ENCODE data around the gene R3HDML. TPM values are rescaled to one million over a fixed set of nuclear protein-coding genes. Genes with fewer than 3 reads are reported as not detected.
"Not testable (repeated sequence)": the region's sequence is repeated elsewhere in the genome, so short reads cannot be mapped to it uniquely, and the experiment has no call there.

R3HDML gene
- total RNA-seq, 1 donor from 2014 or later: not detected

DNA sequence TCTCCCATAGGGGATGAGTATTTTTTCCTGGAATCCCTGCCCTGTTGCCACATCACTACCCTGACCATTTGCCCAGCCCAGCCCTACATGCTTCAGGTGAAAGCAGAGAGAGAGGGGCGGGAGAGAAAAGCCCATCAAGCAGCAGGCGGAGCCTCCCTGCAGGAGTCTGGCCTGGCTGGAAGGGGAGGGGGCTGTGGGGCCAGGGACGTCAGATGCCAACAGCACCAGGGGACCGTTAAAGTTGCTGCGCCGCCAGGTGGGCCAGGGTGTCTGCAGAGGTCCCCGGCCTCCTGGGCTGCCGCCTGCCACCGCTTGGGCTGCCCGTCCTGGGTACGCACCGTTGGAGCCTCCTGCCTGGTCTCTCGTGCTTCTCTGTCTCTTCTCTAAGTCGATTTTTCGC, 757 bp upstream of the R3HDML start:
- peaks cover 3% of the 10 kb centered on the region for H3K27me3 Mint-ChIP-seq (ENCODE audit: unreplicated experiment)

DNA sequence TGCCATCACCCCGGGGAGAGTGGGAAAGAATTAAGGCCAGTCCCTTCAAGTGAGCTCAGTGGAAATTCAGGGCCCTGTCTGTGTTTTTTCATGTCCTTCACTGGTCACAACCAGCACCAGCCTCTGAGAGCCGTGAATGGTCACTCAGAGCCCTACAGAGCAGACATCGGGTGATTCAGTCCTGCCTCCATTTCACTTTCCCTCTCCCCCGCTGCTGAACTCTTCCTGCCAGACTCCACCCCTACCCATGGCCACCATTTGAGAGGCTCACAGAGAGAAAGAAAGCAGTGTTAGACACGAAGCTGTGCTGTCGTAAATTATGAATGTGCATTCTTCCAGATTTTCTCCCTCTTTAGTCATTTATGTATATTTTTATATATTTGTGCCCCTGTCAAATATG, 5.4 kb downstream of the R3HDML start:
- H3K27me3 Mint-ChIP-seq (ENCODE audit: unreplicated experiment): no peaks in the 10 kb centered on the region
- H3K4me3 Mint-ChIP-seq (ENCODE audit: unreplicated experiment): no peak overlapping the region
- no peak for DNase-seq
- no peaks in the 10 kb centered on the region for H3K36me3 Mint-ChIP-seq (ENCODE audit: unreplicated experiment)
- TF ChIP-seq, protein P1, sequence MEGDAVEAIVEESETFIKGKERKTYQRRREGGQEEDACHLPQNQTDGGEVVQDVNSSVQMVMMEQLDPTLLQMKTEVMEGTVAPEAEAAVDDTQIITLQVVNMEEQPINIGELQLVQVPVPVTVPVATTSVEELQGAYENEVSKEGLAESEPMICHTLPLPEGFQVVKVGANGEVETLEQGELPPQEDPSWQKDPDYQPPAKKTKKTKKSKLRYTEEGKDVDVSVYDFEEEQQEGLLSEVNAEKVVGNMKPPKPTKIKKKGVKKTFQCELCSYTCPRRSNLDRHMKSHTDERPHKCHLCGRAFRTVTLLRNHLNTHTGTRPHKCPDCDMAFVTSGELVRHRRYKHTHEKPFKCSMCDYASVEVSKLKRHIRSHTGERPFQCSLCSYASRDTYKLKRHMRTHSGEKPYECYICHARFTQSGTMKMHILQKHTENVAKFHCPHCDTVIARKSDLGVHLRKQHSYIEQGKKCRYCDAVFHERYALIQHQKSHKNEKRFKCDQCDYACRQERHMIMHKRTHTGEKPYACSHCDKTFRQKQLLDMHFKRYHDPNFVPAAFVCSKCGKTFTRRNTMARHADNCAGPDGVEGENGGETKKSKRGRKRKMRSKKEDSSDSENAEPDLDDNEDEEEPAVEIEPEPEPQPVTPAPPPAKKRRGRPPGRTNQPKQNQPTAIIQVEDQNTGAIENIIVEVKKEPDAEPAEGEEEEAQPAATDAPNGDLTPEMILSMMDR (IDR thresholded peaks at IDR 0.05; ENCODE audit: partially characterized antibody, unreplicated experiment): no peak
- H3K27ac Mint-ChIP-seq (ENCODE audit: unreplicated experiment): no peak overlapping the region
- H3K9me3 Mint-ChIP-seq (ENCODE audit: unreplicated experiment): no peaks in the 10 kb centered on the region
- no peaks in the 10 kb centered on the region for H3K4me1 Mint-ChIP-seq (ENCODE audit: low read depth, unreplicated experiment)

More for the DNA sequence above, 757 bp upstream of the R3HDML start:
- TF ChIP-seq, protein P1 (IDR thresholded peaks at IDR 0.05; ENCODE audit: partially characterized antibody, unreplicated experiment): no peak
- H3K9me3 Mint-ChIP-seq (ENCODE audit: unreplicated experiment): no peaks in the 10 kb centered on the region
- no peak for DNase-seq
- no peak overlapping the region for H3K27ac Mint-ChIP-seq (ENCODE audit: unreplicated experiment)
- H3K4me1 Mint-ChIP-seq (ENCODE audit: low read depth, unreplicated experiment): peaks cover 3% of the 10 kb centered on the region
- no peak overlapping the region for H3K4me3 Mint-ChIP-seq (ENCODE audit: unreplicated experiment)
- H3K36me3 Mint-ChIP-seq (ENCODE audit: unreplicated experiment): no peaks in the 10 kb centered on the region

DNA sequence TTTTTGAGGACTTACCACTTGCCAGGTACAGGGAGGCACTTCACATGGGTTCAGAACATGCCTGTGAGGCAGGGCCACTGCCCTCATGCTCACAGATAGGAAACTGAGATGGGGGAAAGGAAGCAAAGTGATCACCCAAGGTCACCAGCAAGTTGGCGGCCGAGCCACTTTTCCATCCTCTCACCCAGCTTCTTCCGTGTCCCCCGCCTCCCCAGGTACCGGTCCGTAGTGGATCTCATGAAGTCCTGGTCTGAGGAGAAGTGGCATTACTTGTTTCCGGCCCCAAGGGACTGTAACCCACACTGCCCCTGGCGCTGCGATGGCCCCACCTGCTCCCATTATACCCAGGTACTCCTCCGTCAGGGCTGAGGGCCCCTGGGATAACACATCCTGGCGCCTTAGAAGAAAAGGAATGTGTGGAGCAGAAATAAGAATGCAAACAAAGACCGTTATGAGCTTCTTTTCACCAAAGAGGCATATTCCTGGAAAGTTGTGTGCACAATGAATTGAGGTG, 6.4 kb downstream of the R3HDML start:
- Mint-ChIP-seq H3K9me3 (ENCODE audit: unreplicated experiment) (no peaks in the 10 kb centered on the region), H3K36me3 (ENCODE audit: unreplicated experiment) (no peaks in the 10 kb centered on the region), H3K27me3 (ENCODE audit: unreplicated experiment) (no peaks in the 10 kb centered on the region), H3K4me1 (ENCODE audit: low read depth, unreplicated experiment) (no peaks in the 10 kb centered on the region), H3K27ac (ENCODE audit: unreplicated experiment) (no peak overlapping the region), H3K4me3 (ENCODE audit: unreplicated experiment) (no peak overlapping the region)
- DNase-seq: no peak
- TF ChIP-seq, protein P1 (IDR thresholded peaks at IDR 0.05; ENCODE audit: partially characterized antibody, unreplicated experiment): no peak

DNA sequence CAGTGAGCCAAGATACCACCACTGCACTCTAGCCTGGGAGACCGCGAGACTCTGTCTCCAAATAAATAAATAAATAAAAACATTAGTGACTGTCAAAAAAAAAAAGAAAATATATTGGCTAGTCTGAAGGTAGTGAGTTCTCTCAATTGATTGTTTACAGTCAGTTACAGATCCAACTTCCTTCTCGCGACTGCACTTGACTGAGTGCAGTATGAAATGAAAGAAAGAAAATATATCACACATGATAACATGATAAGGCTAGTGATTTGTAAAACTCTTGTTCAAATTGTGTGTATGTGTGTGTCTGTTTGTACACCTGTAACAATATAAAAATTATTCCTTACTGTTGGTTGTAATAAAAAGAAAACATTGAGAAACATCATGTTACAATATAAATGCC, 7.9 kb downstream of the R3HDML start:
- Mint-ChIP-seq H3K9me3 (ENCODE audit: unreplicated experiment) (no peaks in the 10 kb centered on the region), H3K27ac (ENCODE audit: unreplicated experiment) (no peak overlapping the region), H3K4me3 (ENCODE audit: unreplicated experiment) (no peak overlapping the region), H3K27me3 (ENCODE audit: unreplicated experiment) (no peaks in the 10 kb centered on the region), H3K36me3 (ENCODE audit: unreplicated experiment) (no peaks in the 10 kb centered on the region), H3K4me1 (ENCODE audit: low read depth, unreplicated experiment) (no peaks in the 10 kb centered on the region)
- no peak for DNase-seq
- TF ChIP-seq, protein P1 (IDR thresholded peaks at IDR 0.05; ENCODE audit: partially characterized antibody, unreplicated experiment): no peak

DNA sequence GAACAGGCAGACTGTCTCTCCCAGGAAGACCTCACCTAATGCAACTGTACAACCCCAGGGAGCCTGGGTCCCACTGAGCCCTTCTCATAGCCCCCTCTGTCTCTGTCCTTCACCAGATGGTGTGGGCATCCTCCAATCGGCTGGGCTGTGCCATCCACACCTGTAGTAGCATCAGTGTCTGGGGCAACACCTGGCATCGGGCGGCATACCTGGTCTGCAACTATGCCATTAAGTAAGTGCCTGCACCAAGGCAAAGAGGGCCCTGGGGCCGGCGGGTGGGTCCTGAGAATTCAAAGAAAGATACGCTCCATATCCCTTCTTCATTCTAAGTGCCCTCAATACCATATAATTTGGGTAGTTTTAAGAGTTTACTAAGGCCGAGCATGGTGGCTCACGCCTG, 8.3 kb downstream of the R3HDML start:
- Mint-ChIP-seq H3K9me3 (ENCODE audit: unreplicated experiment) (no peaks in the 10 kb centered on the region), H3K27ac (ENCODE audit: unreplicated experiment) (no peak overlapping the region), H3K4me1 (ENCODE audit: low read depth, unreplicated experiment) (no peaks in the 10 kb centered on the region), H3K36me3 (ENCODE audit: unreplicated experiment) (no peaks in the 10 kb centered on the region), H3K4me3 (ENCODE audit: unreplicated experiment) (no peak overlapping the region), H3K27me3 (ENCODE audit: unreplicated experiment) (no peaks in the 10 kb centered on the region)
- TF ChIP-seq, protein P1 (IDR thresholded peaks at IDR 0.05; ENCODE audit: partially characterized antibody, unreplicated experiment): no peak
- DNase-seq: no peak

DNA sequence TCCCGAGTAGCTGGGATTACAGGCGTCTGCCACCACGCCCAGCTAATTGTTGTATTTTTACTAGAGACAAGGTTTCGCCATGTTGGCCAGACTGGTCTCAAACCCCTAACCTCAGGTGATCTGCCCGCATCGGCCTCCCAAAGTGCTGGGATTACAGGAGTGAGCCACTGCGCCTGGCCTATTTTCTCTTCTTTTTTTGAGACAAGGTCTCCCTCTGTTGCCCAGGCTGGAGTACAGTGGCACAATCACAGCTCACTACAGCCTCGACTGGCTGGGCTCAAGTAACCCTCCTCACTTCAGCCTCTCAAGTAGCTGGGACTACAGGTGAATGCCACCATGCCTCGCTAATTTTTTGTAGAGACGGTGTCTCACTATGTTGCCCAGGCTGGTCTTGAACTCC, 9.1 kb downstream of the R3HDML start:
- not testable (repeated sequence) for H3K27ac Mint-ChIP-seq (ENCODE audit: unreplicated experiment); H3K9me3 Mint-ChIP-seq (ENCODE audit: unreplicated experiment); H3K4me3 Mint-ChIP-seq (ENCODE audit: unreplicated experiment)

More for the DNA sequence above, 9.1 kb downstream of the R3HDML start:
- DNase-seq; H3K36me3 Mint-ChIP-seq (ENCODE audit: unreplicated experiment); H3K4me1 Mint-ChIP-seq (ENCODE audit: low read depth, unreplicated experiment); H3K27me3 Mint-ChIP-seq (ENCODE audit: unreplicated experiment): not testable (repeated sequence)
